ENCODE results near the gene ANO4. TPM values are rescaled to one million over a fixed set of nuclear protein-coding genes. Genes with fewer than 3 reads are reported as not detected.
"Not testable (repeated sequence)": the region's sequence is repeated elsewhere in the genome, so short reads cannot be mapped to it uniquely, and the experiment has no call there.

ANO4 gene
- total RNA-seq, 2 experiments from 2014 or later, result not detected

GRCh38 chr12:100982511-100983183 lies 188.1 kb downstream of the ANO4 start:
- POLR2A ChIA-PET, result no interaction called here

GRCh38 chr12:100984796-100985195 lies 190.2 kb downstream of the ANO4 start:
- POLR2A ChIA-PET, result no interaction called here
- CTCF ChIA-PET, result no interaction called here

More at GRCh38 chr12:100982511-100983183, 188.1 kb downstream of the ANO4 start:
- CTCF ChIA-PET, result no interaction called here

GRCh38 chr12:100986595-100987547 lies 192.3 kb downstream of the ANO4 start:
- POLR2A ChIA-PET, result no interaction called here

GRCh38 chr12:100987552-100988521 lies 193.3 kb downstream of the ANO4 start:
- ChIA-PET POLR2A (interaction anchor here (0.7 kb wide), 1 partner anchor 19 kb away, joined by 5 read pairs; no protein-coding TSS in a partner anchor), CTCF (no interaction called here)

More at GRCh38 chr12:100986595-100987547, 192.3 kb downstream of the ANO4 start:
- CTCF ChIA-PET, result no interaction called here

GRCh38 chr12:100989509-100989908 lies 194.9 kb downstream of the ANO4 start:
- POLR2A ChIA-PET, CTCF ChIA-PET: not testable (repeated sequence)

- POLR2A ChIA-PET, result no interaction called here
- CTCF ChIA-PET, result no interaction called here
Observed at GRCh38 chr12:100991102-100991501, 196.5 kb downstream of the ANO4 start.

- POLR2A ChIA-PET, result no interaction called here
- CTCF ChIA-PET, result no interaction called here
Observed at GRCh38 chr12:100992194-100992593, 197.6 kb downstream of the ANO4 start.

GRCh38 chr12:100993916-100994450 lies 199.4 kb downstream of the ANO4 start:
- ChIA-PET CTCF (no interaction called here), POLR2A (no interaction called here)

- ChIA-PET CTCF (no interaction called here), POLR2A (no interaction called here)
Observed at GRCh38 chr12:100995201-100995600, 200.6 kb downstream of the ANO4 start.

GRCh38 chr12:100995771-100996170 lies 201.2 kb downstream of the ANO4 start:
- ChIA-PET CTCF (no interaction called here), POLR2A (no interaction called here)

GRCh38 chr12:101001669-101002068 lies 207.1 kb downstream of the ANO4 start:
- CTCF ChIA-PET, result no interaction called here
- POLR2A ChIA-PET, result no interaction called here

GRCh38 chr12:101002696-101003419 lies 208.3 kb downstream of the ANO4 start:
- CTCF ChIA-PET, result no interaction called here

GRCh38 chr12:101004898-101005297 lies 210.3 kb downstream of the ANO4 start:
- CTCF ChIA-PET, result no interaction called here
- POLR2A ChIA-PET, result no interaction called here

More at GRCh38 chr12:101002696-101003419, 208.3 kb downstream of the ANO4 start:
- POLR2A ChIA-PET, result no interaction called here

- POLR2A ChIA-PET, result no interaction called here
- CTCF ChIA-PET, result no interaction called here
Observed at GRCh38 chr12:101009274-101009673, 214.7 kb downstream of the ANO4 start.

GRCh38 chr12:101010896-101011295 lies 216.3 kb downstream of the ANO4 start:
- ChIA-PET POLR2A (no interaction called here), CTCF (no interaction called here)

GRCh38 chr12:101013993-101014392 lies 219.4 kb downstream of the ANO4 start:
- POLR2A ChIA-PET, result no interaction called here

GRCh38 chr12:101015044-101015443 lies 220.5 kb downstream of the ANO4 start:
- ChIA-PET POLR2A (no interaction called here), CTCF (no interaction called here)

More at GRCh38 chr12:101013993-101014392, 219.4 kb downstream of the ANO4 start:
- CTCF ChIA-PET, result no interaction called here

GRCh38 chr12:101018540-101018939 lies 224.0 kb downstream of the ANO4 start:
- ChIA-PET CTCF (no interaction called here), POLR2A (no interaction called here)

- ChIA-PET POLR2A (no interaction called here), CTCF (no interaction called here)
Observed at GRCh38 chr12:101019201-101019600, 224.6 kb downstream of the ANO4 start.
